ENCODE measurements around the gene SUMF1.

The SUMF1 gene

DNA sequence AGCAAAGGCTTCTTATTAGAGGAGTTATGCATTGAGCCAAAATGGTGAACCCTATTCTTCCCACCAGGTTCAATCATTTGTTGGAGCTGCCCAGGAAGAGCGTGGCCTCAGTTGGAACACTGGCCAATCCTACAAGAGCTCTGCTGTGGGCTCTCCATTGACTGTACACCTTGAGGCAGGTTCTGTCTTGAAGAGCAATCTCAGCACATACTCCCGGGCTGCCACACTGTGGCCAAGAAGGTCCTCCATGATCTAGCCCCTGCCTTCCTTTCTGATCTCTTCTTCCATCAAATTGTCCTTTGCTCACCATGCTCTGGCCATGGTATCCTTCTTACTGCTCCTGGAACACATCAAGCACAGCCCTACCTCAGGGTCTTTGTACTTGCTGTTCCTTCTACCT, 5.7 kb upstream of the SUMF1 start:
- TF ChIP-seq, protein P1, sequence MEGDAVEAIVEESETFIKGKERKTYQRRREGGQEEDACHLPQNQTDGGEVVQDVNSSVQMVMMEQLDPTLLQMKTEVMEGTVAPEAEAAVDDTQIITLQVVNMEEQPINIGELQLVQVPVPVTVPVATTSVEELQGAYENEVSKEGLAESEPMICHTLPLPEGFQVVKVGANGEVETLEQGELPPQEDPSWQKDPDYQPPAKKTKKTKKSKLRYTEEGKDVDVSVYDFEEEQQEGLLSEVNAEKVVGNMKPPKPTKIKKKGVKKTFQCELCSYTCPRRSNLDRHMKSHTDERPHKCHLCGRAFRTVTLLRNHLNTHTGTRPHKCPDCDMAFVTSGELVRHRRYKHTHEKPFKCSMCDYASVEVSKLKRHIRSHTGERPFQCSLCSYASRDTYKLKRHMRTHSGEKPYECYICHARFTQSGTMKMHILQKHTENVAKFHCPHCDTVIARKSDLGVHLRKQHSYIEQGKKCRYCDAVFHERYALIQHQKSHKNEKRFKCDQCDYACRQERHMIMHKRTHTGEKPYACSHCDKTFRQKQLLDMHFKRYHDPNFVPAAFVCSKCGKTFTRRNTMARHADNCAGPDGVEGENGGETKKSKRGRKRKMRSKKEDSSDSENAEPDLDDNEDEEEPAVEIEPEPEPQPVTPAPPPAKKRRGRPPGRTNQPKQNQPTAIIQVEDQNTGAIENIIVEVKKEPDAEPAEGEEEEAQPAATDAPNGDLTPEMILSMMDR (IDR thresholded peaks at IDR 0.05; ENCODE audit: insufficient read depth, low read depth, low read length, missing control alignments): no peak
- no peak for DNase-seq (ENCODE audit: low read depth)
- no peak overlapping the region for H3K4me3 ChIP-seq (ENCODE audit: low read depth, low read length)

DNA sequence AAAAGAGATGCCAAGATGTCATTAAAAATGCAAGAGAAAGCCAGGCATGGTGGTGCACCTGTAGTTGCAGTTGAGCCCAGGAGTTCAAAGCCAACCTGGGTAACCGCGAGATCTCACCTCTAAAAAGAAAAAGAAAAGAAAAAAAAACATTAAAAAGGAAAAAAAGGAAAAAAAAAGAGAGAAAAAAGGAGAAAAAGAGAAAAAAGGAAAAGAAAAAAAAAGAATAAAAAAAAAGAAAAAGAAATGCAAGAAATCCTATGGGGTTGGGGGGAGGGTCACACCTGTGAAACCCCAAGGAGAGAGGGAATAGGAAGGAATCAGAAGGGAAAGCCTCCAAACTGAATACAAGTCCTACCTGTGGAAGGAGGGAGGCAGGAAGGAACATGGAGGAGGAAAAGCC, 5.2 kb upstream of the SUMF1 start:
- no peak overlapping the region for H3K4me3 ChIP-seq (ENCODE audit: low read depth, low read length)

DNA sequence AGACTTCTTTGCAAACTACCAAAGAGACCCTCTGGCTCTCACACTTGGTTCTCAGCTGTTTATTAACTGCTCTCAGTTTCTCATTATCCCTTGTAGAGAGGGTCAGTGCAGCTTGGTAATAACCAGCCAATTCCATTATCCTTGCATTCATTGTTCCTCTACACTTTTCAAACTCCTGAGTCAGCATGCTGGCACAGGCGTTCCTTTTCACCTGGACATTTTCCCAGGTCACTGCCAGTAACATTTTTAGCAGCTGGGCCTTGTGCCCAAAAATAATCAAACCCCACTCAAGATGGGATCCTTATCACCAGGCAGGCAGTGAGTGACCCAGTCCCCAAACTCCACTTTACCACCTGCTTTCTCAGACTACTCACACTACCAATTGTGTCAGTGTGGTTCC, 4.8 kb upstream of the SUMF1 start:
- TF ChIP-seq, protein P1 (IDR thresholded peaks at IDR 0.05; ENCODE audit: insufficient read depth, low read depth, low read length, missing control alignments): no peak
- no peak for DNase-seq (ENCODE audit: low read depth)

More for the DNA sequence above, 5.2 kb upstream of the SUMF1 start:
- DNase-seq (ENCODE audit: low read depth): no peak
- TF ChIP-seq, protein P1 (IDR thresholded peaks at IDR 0.05; ENCODE audit: insufficient read depth, low read depth, low read length, missing control alignments): no peak

DNA sequence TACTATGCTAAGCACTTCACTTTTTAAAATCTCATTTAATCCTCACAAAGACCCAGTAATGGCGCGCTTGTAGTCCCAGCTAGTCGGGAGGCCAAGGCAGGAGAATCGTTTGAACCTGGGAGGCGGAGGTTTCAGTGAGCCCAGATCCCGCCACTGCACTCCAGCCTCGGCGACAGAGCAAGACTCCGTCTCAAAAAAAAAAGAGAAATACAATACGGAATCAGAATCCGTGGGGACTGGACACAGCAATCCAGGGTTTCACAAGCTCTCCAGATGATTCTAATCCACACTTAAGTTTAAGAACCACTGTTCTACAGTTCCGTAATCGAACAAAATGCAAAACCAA, 426 bp upstream of the SUMF1 start:
- DNase-seq (ENCODE audit: low read depth): no peak
- peak overlapping the region; percentile 76 for H3K4me3 ChIP-seq (ENCODE audit: low read depth, low read length)
- TF ChIP-seq, protein P1 (IDR thresholded peaks at IDR 0.05; ENCODE audit: insufficient read depth, low read depth, low read length, missing control alignments): no peak

More for the DNA sequence above, 4.8 kb upstream of the SUMF1 start:
- H3K4me3 ChIP-seq (ENCODE audit: low read depth, low read length): no peak overlapping the region

DNA sequence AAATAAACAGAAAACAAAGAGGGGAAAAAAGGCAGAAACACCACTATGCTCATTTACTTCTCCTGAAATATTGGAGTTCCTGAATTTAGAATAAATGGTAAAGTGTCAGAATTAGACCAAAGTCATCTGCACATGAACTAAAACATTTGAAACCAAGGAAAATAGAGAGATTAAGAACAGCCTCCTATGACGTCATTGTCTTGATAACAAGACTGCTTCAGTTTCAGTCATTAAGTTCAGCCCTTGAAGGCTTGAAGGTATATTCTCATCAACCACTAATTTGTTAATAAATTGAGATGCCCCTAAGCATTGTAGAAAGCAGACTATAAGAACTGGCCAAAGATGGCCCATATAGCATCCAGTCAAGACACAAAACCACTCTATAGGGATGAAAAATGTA, 2.5 kb downstream of the SUMF1 start:
- TF ChIP-seq, protein P1 (IDR thresholded peaks at IDR 0.05; ENCODE audit: insufficient read depth, low read depth, low read length, missing control alignments): no peak
- H3K4me3 ChIP-seq (ENCODE audit: low read depth, low read length): no peak overlapping the region
- DNase-seq (ENCODE audit: low read depth): no peak

DNA sequence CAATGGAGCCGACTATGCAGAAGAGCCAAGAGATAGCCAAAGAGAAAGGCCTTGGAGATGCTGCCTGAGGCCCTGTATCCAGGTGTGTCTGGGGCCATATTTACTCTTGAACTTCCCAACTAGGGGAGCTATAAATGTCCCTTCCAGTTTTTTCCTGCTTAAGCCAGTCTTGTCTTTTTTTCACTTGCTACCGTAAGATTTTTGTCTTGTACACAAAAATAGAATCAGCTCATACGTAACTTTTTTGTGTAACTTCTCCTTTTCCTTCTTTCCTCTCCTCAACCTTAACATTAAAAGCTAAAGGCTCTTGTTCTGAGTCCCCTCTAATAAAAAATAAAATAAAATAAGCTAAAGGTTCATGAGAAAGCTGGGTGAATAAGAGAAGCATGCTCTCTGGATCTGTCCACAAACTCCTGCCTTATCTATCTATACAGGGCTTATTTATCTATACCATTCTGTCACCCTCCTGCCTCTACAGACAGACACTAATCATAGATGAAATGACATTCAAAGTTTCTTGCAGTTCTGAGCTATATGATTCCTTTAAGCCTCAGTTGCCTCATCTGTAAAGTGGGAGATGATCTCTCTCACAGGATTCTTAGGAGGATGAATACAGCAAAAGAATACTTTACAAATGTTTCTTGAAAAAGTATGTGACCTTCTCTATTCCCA, 4.6 kb downstream of the SUMF1 start:
- no peak for DNase-seq (ENCODE audit: low read depth)
- H3K4me3 ChIP-seq (ENCODE audit: low read depth, low read length): no peak overlapping the region
- TF ChIP-seq, protein P1 (IDR thresholded peaks at IDR 0.05; ENCODE audit: insufficient read depth, low read depth, low read length, missing control alignments): no peak

DNA sequence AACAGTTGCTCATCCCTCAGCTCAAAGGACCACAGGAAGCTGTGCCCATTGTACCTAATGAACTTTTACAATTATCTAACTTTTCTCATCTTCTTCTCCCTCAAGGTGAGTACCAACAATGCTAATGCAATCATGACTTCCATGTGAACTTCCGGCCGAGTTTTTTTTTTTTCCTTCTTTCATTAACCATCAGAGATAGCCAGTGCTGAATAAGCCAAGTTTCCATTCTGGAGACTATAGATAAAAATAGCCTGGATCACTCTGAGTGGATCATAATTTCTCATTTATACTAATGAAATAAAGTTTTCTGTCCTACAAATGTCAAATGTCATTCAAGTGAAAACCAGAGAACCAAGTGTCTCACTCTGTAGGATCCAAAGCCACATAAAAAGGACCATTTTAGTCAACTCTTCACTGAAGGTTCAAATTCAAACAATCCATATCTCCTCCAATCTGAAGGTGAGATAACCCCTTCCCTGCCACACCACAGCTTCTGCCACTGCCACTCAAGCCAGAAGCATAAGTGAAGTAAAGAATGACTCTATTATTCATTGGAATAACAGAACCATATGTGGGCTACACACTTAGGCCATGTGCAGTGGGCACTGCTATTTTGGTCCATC, 5.5 kb downstream of the SUMF1 start:
- no peak overlapping the region for H3K4me3 ChIP-seq (ENCODE audit: low read depth, low read length)
- TF ChIP-seq, protein P1 (IDR thresholded peaks at IDR 0.05; ENCODE audit: insufficient read depth, low read depth, low read length, missing control alignments): no peak
- DNase-seq (ENCODE audit: low read depth): no peak
